CD4-positive, CD25-positive, alpha-beta regulatory T cell (primary cell): ENCODE results near the gene SLC9A8. TPM values are rescaled to one million over a fixed set of nuclear protein-coding genes. Genes with fewer than 3 reads are reported as not detected.

Experiments used
- ATAC-seq, 2 donors: fragments of 150-1000 bp; cut with Tn5 transposase; one replicate each; pipeline ENCODE4 v1.10.0; 2021; ENCODE audit warnings: low read depth in 2 of 2, moderate number of reproducible peaks in 2 of 2, moderate library complexity in 1 of 2
- DNase-seq, 3 donors: peaks; one replicate each; pipeline versions ENCODE4 v3.0.0 to v3.0.0-alpha.2; 2012 to 2022; ENCODE audit warnings: mixed read lengths in 1 of 3
- H3K27ac ChIP-seq: one replicate; pipeline ENCODE4 v1.7.0; 2013; ENCODE audit warnings: mild to moderate bottlenecking, low read length; ENCODE audit not compliant: insufficient read depth, poor library complexity, severe bottlenecking
- H3K27me3 ChIP-seq: one replicate; pipeline ENCODE4 v1.7.0; 2013; ENCODE audit warnings: low read length; ENCODE audit not compliant: control insufficient read depth, insufficient read depth
- H3K36me3 ChIP-seq: one replicate; pipeline ENCODE4 v1.7.0; 2013; ENCODE audit warnings: mild to moderate bottlenecking, low read length, moderate library complexity; ENCODE audit not compliant: control insufficient read depth, insufficient read depth
- H3K4me1 ChIP-seq: 2 replicates; pipeline ENCODE4 v1.7.0; 2013; ENCODE audit warnings: mild to moderate bottlenecking, low read length; ENCODE audit not compliant: insufficient read depth, control insufficient read depth, poor library complexity, severe bottlenecking
- H3K4me3 ChIP-seq: one replicate; pipeline ENCODE4 v1.7.0; 2013; ENCODE audit warnings: low read depth, mild to moderate bottlenecking, low read length, moderate library complexity
- H3K9me3 ChIP-seq, 2 experiments: 1 replicate in 1 of 2; 2 replicates in 1 of 2; pipeline ENCODE4 v1.7.0; 2013; ENCODE audit warnings: low read length in 2 of 2, mild to moderate bottlenecking in 1 of 2, moderate library complexity in 1 of 2; ENCODE audit not compliant: control insufficient read depth in 2 of 2
- H3K27ac Mint-ChIP-seq, 3 donors: one replicate each; pipeline ENCODE4 v1.8.0; 2020 to 2022; ENCODE audit warnings: mild to moderate bottlenecking in 3 of 3, mixed read lengths in 3 of 3, moderate library complexity in 2 of 3
- H3K27me3 Mint-ChIP-seq: one replicate; pipeline ENCODE4 v1.8.0; 2022; ENCODE audit warnings: mild to moderate bottlenecking, mixed read lengths
- H3K36me3 Mint-ChIP-seq: one replicate; pipeline ENCODE4 v1.8.0; 2020; ENCODE audit warnings: mixed read lengths
- H3K4me1 Mint-ChIP-seq, 4 donors: one replicate each; pipeline ENCODE4 v1.8.0; 2020 to 2022; ENCODE audit warnings: mixed read lengths in 4 of 4, mild to moderate bottlenecking in 1 of 4
- H3K4me3 Mint-ChIP-seq, 4 donors: one replicate each; pipeline ENCODE4 v1.8.0; 2020 to 2022; ENCODE audit warnings: mild to moderate bottlenecking in 4 of 4, mixed read lengths in 4 of 4, moderate library complexity in 3 of 4
- H3K9me3 Mint-ChIP-seq, 7 donors: one replicate each; pipeline ENCODE4 v1.8.0; 2020 to 2022; ENCODE audit warnings: mixed read lengths in 7 of 7, mild to moderate bottlenecking in 3 of 7, moderate library complexity in 2 of 7
- polyA plus RNA-seq, 4 donors: library from polyadenylated mRNA; unstranded; fragments of 300-500 nt; fragmentation: Illumina TruSeq; gene quantifications; one replicate each; pipeline ENCODE4 v1.2.3, GENCODE V29; 2021
- total RNA-seq: library from RNA; stranded (reverse); gene quantifications from one replicate; pipeline ENCODE4 v1.2.3, GENCODE V29; 2022

The SLC9A8 gene
- total and polyA plus RNA-seq, 5 donors from 2014 or later = 4.9 to 47.4 (median 7.0) TPM

DNA sequence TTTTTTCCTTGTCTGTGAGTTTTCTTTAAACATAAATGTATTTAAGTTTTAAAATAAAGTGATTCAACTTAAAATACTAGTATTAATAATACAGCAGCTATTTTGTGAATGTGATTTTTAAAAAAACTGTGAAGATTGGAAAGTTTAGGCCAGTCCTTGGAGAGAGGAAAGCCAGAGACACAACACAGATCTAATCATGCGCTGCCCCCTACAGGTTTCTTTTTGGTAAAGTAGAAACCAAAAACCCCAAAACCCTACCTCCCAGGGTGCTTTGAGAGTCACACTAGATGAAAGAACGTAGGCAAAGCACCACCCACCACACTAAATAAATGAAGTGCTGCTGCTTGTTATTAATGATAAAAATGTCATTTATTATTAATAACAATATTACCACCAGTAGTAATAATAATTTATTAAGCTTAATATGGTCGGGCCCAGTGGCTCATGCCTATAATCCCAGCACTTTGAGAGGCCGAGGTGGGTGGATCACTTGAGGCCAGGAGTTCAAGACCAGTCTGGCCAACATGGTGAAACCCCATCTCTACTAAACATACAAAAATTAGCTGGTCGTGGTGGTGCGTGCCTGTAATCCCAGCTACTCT lies 33.7 kb downstream of the SLC9A8 start:
- Mint-ChIP-seq H3K4me3 (no peak overlapping the region), H3K27ac (no peak overlapping the region), H3K36me3 (peaks cover 35% of the 10 kb centered on the region), H3K27me3 (no peaks in the 10 kb centered on the region), H3K9me3 (no peaks in the 10 kb centered on the region), H3K4me1 (peaks cover 17 to 32% (median 21%) of the 10 kb centered on the region in 4 donors)
- H3K4me3 ChIP-seq = no peak overlapping the region
- H3K36me3 ChIP-seq = peaks cover 36% of the 10 kb centered on the region
- peak; percentile 70 to 74 for ATAC-seq
- DNase-seq = peak; percentile 27 to 69 (median 67)
- H3K27ac ChIP-seq = no peak overlapping the region
- no peaks in the 10 kb centered on the region for H3K9me3 ChIP-seq
- H3K4me1 ChIP-seq = peaks cover 17% of the 10 kb centered on the region
- H3K27me3 ChIP-seq = no peaks in the 10 kb centered on the region

DNA sequence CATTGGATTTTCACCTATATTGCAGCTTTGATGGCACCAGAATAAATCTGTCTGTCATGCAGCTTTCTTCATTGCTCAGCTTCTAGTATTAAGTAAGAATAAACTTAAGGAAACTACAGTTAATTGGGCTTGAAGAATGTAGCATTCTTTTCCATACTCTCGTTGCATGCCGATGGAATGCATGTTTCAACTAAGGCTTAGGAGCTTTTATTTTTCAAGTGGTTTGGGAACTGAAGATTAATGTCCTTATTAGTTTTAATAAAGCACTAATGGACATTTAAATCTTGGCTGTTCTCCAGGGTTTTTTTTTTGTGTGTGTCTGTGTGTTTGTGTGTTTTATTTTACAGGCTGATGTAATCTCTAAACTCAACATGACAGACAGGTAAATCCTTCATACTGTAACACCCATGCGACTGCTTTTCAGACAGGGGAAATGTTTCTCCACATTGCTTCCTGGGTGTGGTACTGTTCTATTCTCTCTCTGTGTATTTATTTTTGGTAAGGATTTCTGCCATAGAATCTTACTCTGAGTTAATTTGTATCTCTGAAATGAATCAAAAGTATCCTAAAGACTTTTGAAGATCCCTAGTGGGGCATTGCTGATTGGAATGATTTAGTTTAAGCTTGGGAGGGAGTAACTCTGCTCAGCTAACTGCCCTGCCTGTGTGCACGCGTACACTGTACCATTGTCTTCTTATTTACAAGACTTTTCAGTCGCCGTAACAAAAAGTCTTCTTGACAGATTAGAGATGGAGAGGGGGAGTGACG lies 38.0 kb downstream of the SLC9A8 start:
- Histone ChIP-seq H3K36me3 (peaks cover 53% of the 10 kb centered on the region), H3K27me3 (no peaks in the 10 kb centered on the region), H3K4me1 (peaks cover 20% of the 10 kb centered on the region), H3K9me3 (no peaks in the 10 kb centered on the region), H3K27ac (no peak overlapping the region), H3K4me3 (peak overlapping the region; percentile 27)
- no peaks in the 10 kb centered on the region for H3K27me3 Mint-ChIP-seq
- DNase-seq (peak in 2 of 3 donors; percentile 5 to 68), ATAC-seq (peak in 1 of 2 donors; percentile 62)
- H3K27ac Mint-ChIP-seq = peak overlapping the region; percentile 2 to 80 (median 80)
- H3K4me1 Mint-ChIP-seq = peaks cover 17 to 34% (median 22%) of the 10 kb centered on the region in 4 donors
- H3K36me3 Mint-ChIP-seq = peaks cover 38% of the 10 kb centered on the region
- H3K9me3 Mint-ChIP-seq = no peaks in the 10 kb centered on the region
- peak overlapping the region in 2 of 4 donors; percentile 64 to 71 for H3K4me3 Mint-ChIP-seq

DNA sequence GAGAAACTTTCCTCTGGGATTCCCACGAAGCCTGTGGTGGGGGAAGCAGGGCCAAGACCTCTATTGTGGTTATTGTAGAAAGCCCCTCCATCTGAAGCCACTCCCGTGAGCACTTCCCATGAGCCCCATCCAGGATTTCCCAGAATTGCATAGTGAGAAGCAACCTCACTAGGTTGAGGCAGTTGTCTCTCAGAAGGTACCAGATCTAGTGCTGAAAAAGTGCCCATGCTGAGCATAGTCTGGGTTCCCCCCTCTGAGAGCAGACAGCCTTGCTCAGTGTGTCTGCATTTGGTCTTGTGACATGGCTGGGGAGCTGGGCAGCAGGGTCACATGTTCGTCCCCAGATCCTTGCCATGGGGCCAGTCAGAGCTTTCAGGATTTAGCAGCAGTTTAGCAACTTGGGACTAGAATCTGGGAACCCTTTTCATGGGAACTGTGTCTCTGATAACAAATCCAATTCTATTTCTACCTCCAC lies 38.6 kb downstream of the SLC9A8 start:
- peaks cover 19% of the 10 kb centered on the region for H3K4me1 ChIP-seq
- Mint-ChIP-seq H3K9me3 (no peaks in the 10 kb centered on the region), H3K27ac (peak overlapping the region in 2 of 3 donors; percentile 80), H3K36me3 (peaks cover 42% of the 10 kb centered on the region), H3K4me3 (peak overlapping the region in 1 of 4 donors; percentile 64), H3K27me3 (no peaks in the 10 kb centered on the region), H3K4me1 (peaks cover 17 to 34% (median 22%) of the 10 kb centered on the region in 4 donors)
- H3K9me3 ChIP-seq = no peaks in the 10 kb centered on the region
- ATAC-seq (no peak), DNase-seq (no peak)
- peaks cover 60% of the 10 kb centered on the region for H3K36me3 ChIP-seq
- H3K27ac ChIP-seq = no peak overlapping the region
- no peak overlapping the region for H3K4me3 ChIP-seq
- H3K27me3 ChIP-seq = no peaks in the 10 kb centered on the region

DNA sequence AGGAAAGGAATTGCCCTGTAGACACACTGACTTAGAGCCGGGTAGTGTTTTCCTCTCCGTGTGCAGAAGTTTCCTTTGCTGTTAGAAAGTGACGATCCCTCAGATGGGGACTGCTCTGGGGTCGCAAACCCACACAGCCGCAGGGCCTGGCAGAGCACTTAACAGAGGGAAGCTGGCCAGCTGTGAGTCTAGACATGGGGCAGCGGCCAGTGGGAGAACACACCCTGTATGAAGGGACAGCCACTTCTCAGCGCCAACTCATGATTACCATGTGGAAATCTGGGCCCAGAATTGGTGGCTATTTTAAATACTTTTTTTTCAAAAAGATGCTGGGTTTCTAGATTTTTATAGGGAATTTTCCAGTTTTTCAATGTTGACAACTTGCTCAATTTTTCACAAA lies 39.4 kb downstream of the SLC9A8 start:
- Histone ChIP-seq H3K4me3 (no peak overlapping the region), H3K27me3 (no peaks in the 10 kb centered on the region), H3K36me3 (peaks cover 65% of the 10 kb centered on the region), H3K9me3 (no peaks in the 10 kb centered on the region), H3K27ac (no peak overlapping the region), H3K4me1 (peaks cover 18% of the 10 kb centered on the region)
- no peak for DNase-seq
- ATAC-seq = no peak
- Mint-ChIP-seq H3K4me3 (no peak overlapping the region), H3K27ac (peak overlapping the region in 2 of 3 donors; percentile 80), H3K27me3 (no peaks in the 10 kb centered on the region), H3K9me3 (no peaks in the 10 kb centered on the region), H3K4me1 (peaks cover 17 to 34% (median 22%) of the 10 kb centered on the region in 4 donors), H3K36me3 (peaks cover 46% of the 10 kb centered on the region)

DNA sequence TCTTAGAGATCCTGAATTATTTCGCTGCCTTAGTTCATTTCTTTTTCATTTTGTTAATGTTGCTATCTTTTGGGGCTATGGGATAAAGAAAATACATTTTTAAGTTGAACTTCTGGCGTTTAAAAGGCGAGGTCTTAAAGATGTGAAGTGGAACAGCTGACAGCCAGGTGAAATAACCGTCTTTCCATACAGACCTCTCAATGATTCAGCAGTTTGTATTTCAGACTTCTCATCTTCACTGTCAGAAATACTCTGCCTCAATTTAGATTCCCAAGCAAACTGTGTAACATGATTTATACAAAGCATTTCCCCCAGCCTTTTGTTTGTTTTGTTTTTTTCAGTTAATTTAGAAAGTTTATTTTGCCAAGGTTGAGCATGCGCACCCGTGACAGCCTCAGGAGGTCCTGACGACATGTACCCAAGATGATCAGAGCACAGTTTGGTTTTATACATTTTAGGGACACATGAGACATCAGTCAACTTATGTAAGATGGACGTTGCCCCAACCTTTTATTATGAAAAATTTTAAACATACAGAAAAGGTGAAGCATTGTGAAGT lies 40.0 kb downstream of the SLC9A8 start:
- Mint-ChIP-seq H3K4me1 (peaks cover 17 to 34% (median 22%) of the 10 kb centered on the region in 4 donors), H3K36me3 (peaks cover 47% of the 10 kb centered on the region), H3K27me3 (no peaks in the 10 kb centered on the region), H3K4me3 (no peak overlapping the region), H3K9me3 (no peaks in the 10 kb centered on the region), H3K27ac (peak overlapping the region in 2 of 3 donors; percentile 80)
- ATAC-seq (no peak), DNase-seq (no peak)
- Histone ChIP-seq H3K36me3 (peaks cover 69% of the 10 kb centered on the region), H3K4me1 (peaks cover 18% of the 10 kb centered on the region), H3K4me3 (no peak overlapping the region), H3K27me3 (no peaks in the 10 kb centered on the region), H3K9me3 (no peaks in the 10 kb centered on the region), H3K27ac (no peak overlapping the region)

DNA sequence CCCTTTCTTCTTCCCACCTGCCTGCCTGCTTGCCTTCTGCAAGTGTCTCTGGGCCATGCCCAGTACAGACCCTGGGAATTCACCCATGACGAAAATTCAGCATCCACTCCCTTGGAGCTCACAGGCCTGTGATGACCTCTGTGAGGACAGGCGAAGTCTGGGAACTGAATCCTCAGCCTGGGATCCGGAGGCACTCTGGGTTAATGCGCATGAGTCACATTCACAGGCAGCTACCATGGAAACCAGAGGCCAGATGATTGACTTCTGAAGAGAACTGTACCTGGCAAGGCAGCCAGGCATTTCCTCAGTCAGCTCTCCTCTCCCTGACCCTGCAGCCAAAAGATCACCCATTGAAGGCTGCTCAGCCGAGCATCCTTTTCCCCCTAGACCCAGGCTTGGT lies 41.0 kb downstream of the SLC9A8 start:
- Histone ChIP-seq H3K27ac (no peak overlapping the region), H3K9me3 (no peaks in the 10 kb centered on the region), H3K4me1 (peaks cover 18% of the 10 kb centered on the region), H3K27me3 (no peaks in the 10 kb centered on the region), H3K36me3 (peaks cover 71% of the 10 kb centered on the region), H3K4me3 (no peak overlapping the region)
- Mint-ChIP-seq H3K4me3 (no peak overlapping the region), H3K27me3 (no peaks in the 10 kb centered on the region), H3K9me3 (no peaks in the 10 kb centered on the region), H3K27ac (peak overlapping the region; percentile 62 to 78 (median 75)), H3K4me1 (peaks cover 17 to 34% (median 21%) of the 10 kb centered on the region in 4 donors), H3K36me3 (peaks cover 41% of the 10 kb centered on the region)
- ATAC-seq = no peak
- no peak for DNase-seq

DNA sequence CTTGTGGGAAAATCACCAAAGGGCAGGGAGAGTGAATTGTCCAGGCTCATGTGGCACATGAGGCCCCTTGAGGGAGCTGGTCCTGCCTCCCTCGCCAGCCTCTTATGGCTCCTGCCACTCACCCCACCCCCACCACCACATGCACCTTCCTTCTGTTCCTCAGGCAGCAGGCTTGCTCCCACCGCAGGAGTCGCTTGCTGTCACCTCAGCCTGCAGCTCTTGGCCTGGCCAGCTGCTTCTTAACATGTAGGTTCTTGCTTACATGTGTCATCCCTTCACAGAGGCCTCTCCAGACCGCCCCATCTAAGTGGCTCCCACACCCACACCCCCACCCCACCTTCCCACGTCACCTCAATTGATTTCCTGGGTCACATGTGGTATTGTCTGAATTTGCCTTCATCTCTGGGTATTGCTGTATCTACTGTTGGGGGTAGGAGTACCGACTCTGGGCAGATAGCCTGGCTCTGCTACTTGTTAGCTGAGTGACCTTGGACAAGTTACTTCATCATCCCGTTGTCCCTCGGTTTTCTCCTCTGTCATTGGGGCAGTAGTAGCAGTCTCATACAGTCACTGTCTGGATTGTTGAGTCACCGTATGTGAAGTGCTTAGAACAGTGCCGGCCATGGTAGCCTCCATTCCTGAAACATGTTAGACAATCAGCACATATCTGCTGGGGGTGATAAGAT lies 41.7 kb downstream of the SLC9A8 start:
- no peaks in the 10 kb centered on the region for H3K9me3 Mint-ChIP-seq
- peaks cover 36% of the 10 kb centered on the region for H3K36me3 Mint-ChIP-seq
- peak overlapping the region in 2 of 3 donors; percentile 62 to 75 for H3K27ac Mint-ChIP-seq

More for the DNA sequence above, 41.7 kb downstream of the SLC9A8 start:
- H3K27me3 ChIP-seq = no peaks in the 10 kb centered on the region
- H3K9me3 ChIP-seq = no peaks in the 10 kb centered on the region
- no peaks in the 10 kb centered on the region for H3K27me3 Mint-ChIP-seq
- no peak overlapping the region for H3K4me3 Mint-ChIP-seq
- DNase-seq = no peak
- H3K4me3 ChIP-seq = no peak overlapping the region
- H3K4me1 Mint-ChIP-seq = peaks cover 17 to 28% (median 19%) of the 10 kb centered on the region in 4 donors
- H3K27ac ChIP-seq = no peak overlapping the region
- H3K4me1 ChIP-seq = peaks cover 18% of the 10 kb centered on the region
- peaks cover 70% of the 10 kb centered on the region for H3K36me3 ChIP-seq
- ATAC-seq = no peak
